Mucosa of gallbladder (tissue), 1 donor: ENCODE data around the gene CPSF4. TPM values are rescaled to one million over a fixed set of nuclear protein-coding genes. Genes with fewer than 3 reads are reported as not detected.
"Not testable (repeated sequence)": the region's sequence is repeated elsewhere in the genome, so short reads cannot be mapped to it uniquely, and the experiment has no call there.

Experiments used
- DNase-seq: peaks from one replicate; pipeline ENCODE4 v3.0.0-alpha.2; 2020; ENCODE audit warnings: low spot score
- total RNA-seq: library from RNA; stranded (reverse); gene quantifications from one replicate; pipeline ENCODE4 v1.2.1, GENCODE V29; 2021
- donor health status: DM: no; HTN: no; CAD: no.

Gene CPSF4
- total RNA-seq, 1 donor from 2014 or later, result 29.0 TPM

DNA sequence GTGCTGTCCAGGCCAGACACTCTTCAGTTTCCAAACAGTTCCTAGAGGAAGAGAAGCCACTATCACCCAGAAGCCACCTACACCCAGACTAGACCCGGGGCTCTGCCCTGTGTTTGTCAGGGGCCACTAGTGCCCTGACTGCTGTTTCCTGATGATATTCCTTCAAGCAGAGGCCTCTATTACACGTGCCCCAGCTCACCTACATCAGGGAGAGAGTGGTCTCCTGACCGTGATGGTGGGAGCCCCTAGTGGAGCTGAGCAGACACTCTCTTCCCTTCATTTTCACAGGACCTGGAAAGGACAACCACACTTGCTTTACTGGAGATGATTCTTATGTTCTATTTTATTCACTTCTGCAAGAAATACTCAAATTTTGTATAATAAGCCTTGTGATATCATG is 52.1 kb downstream of the CPSF4 start:
- DNase-seq, result no peak

DNA sequence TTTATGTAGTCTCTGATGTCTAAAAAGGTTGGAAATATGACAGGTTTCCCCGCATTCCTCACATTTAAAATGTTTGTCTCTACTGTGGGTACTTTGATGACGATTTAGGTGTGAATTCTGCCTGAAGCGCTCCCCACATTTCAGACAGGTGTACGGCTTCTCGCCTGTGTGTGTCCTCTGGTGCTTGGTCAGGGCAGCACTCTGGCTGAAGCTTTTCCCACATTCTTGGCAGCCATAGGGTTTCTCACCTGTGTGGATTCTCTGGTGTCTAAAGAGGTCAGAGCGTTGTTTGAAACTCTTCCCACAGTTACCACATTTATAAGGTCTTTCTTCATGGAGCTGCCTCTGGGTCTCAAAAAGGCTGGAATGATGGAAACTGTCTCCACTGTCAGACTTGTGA is 55.1 kb downstream of the CPSF4 start:
- DNase-seq, result no peak

DNA sequence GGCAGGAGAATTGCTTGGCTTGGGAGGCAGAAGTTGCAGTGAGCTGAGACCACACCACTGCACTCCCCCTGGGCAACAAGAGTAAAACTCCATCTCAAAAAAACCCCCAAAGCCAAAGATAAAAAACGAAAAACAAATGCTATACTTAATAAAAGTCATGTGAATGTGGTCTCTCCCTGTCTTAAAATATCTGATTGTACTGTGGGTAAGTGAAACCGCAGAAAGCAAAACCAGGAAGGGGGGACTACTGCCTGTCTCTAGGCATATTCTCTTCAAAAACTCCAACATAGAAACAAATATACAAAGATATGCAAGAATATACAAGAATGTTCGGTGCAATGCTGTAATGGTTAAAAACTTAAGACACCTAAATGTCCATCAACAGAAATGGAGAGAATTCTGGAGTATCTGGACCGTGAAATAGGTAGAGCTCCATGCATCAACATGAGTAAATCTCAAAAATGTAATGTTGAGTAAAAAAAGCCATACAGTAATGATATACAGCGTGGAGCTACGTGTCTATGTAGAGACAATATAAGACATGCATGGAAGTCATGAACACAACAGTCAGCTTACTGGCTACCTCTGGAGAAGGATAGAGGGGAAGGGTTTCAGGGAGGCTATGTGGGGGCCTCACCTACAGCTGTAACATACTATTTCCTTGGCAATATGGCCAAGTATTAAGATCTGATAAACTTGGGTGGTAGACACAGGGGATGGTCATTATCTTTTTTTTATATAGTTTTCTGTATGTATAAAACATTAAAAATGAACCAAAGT is 59.2 kb downstream of the CPSF4 start:
- no peak for DNase-seq

DNA sequence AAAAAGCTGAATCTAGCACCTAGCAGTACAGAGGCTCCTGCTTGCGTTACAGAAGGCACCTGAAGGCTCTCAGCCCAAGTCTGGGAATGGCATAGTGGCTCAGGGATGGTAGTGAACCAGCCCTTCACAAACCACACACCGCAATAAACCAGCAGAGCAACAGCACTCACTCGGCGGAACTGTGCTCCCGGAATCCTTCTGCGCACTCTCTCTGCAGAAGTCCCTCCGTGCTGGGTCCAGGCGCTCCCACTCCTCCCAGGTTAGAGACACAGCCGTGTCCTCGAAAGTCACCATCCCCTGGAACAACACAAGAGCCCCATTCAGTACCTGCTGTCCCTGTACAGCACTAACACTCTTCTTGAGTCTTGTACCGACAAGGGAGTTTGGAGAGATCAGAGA is 59.8 kb downstream of the CPSF4 start:
- DNase-seq, result no peak

DNA sequence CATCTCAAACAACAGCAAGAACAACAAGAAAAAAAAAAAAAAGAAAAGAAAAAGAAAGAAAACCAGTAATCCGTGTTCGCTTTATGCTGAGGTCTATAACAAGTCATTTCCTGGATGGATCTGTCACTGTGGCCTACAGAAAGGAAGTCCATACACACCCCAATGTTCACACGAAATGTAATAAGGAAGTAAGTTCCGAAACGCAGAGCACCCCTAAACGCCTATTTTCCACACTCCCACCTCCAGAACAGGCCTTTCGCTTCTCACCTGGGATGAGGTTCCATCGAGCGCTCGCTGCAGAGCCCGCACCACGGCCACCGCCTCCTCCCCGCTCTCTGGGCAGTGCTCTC is 60.6 kb downstream of the CPSF4 start:
- DNase-seq, result no peak

DNA sequence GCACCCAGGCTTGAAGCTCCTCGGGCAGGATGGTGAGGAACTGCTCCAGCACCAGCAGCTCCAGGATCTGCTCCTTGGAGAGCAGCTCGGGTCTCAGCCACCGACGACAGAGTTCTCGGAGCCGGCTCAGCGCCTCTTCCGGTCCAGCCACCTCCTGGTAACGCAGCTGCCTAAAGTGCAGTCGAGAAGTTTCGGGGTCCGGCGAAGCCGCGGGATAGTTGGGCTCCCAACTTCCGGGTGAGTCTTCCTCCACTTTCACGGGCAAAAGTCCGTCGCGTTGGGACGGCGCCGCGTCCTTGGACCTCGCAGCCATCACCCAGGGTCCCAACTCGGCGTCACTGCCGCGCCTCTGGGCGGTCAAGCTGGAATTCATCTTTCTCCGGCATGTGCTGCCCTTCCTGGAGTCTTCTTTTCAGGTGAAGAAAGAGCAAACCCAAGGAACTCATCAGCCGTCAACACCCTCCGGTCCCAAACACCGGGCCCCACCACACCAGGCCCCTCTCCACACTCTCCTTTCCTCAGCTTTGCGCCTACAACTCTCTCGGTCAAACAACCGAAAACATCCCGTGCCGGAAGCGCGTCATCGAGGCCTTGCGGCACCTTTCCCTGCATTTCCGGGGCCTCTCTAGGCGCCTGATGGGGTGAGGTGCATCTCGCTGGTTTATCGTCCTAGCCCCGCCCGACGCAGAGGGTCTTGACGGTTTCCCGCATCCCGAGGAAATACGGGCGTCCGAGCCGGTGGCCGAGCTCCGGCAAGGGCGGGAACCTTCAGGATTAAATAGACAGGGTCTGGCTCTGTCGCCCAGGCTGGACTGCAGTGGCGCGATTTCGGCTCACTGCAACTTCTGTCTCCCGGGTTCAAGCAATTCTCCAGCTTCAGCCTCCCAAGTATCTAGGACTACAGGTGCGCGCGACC is 61.2 kb downstream of the CPSF4 start, which contains the start of gene ZNF394:
Gene ZNF394 (minus strand): TSS at position 561 of the 916 bp plus-strand sequence. CDS start 188 bp downstream, at position 373.
- peak; percentile 92 for DNase-seq

DNA sequence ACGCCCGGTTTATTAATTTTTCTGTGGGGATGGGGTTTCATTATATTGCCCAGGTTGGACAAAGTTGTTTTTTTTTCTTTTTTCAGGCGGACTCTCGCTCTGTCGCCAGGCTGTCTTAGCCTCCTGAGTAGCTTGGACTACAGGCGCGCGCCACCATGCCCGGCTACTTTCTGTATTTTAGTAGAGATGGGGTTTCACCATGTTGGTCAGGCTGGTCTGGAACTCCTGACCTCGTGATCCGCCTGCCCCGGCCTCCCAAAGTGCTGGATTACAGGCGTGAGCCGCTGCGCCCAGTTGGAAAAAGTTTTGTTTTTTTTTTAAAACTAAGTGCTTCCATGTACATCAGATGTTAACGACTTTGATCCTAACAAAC is 61.9 kb downstream of the CPSF4 start:
- no peak for DNase-seq

DNA sequence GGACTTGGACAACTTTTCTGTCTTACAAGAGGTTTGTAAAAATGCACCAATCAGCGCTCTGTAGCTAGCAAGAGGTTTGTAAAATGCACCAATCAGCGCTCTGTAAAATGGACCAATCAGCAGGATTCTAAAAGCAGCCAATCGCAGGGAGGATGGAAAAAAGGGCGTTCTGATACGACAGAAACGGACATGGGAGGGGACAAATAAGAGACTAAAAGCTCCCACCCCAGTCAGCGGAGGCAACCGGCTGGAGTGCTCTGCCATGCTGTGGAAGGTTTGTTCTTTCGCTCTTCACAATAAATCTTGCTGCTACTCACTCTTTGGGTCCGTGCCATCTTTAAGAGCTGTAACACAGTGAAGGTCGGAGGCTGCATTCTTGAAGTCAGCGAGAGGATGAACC is 62.5 kb downstream of the CPSF4 start:
- not testable (repeated sequence) for DNase-seq

DNA sequence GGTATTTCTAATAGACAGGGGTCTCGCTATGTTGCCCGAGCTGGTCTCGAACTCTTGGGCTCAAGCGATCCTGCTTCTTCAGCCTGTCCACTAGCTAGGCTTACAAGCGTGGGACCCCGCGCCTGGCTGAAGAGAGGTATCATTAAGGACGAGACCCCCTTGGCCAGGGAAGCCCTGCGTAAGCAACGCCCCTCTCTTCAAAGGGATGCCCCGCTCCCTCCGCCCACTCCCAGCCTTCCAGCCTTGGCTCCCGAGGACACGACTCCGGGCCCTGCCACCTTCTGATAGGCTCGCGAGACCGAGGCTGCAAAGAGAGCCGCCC is 65.5 kb downstream of the CPSF4 start:
- DNase-seq, result no peak

DNA sequence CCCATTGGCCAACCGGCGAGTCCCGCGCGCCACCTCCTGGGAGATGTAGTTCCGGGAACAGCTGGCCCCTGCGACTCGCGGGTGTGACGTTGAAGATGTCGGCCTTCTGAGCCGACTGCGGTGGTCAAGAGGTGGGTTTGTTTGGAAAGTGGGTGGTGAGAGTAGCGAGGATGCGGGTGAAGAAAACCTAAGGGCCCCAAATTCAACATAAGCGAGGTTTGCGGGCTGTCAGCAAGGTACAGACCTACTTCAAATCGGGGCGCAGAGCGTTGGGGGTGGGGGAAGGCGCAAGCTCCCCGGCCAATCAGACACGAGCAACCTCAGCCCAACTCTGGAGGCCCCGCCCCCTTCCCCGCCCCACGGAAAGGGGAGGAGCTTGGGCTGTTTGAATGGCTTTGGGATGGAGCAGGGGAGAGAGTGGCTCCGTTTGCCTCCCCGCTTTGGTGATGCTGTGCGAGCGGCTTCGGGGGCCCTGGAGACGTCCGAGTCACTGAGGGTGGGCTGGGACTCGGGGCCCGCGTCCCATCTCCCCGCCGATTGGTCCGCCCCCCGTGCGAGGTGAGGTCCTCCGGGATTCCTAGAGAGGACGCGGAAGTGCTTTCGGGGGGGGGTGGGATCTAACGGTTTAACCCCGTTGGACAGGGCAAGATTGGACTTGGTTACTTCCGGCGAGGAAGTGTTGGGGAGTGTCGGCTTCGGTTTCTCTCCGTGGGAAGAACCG is 66.0 kb downstream of the CPSF4 start, which contains the start of gene ZKSCAN5:
Gene ZKSCAN5 (plus strand): TSS at position 60 of the 721 bp plus-strand sequence. CDS start 1,383 bp downstream, outside the sequence.
- peak; percentile 98 for DNase-seq

DNA sequence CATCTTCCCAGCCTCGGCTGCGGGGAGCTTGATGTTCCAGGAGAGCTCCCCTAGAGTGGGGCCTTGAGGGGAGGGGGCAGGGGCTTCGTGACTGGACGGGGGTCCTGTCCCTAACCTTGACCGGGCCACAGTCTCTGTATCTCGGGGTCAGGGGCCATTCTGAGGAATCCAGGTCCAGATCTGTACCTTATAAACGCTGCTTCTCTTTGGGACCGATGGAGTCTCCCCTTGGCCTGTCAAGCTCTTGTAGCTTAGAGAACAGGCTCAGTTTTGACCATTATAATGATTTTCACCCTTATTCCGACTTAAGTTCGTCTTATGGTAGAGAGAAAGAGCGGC is 66.5 kb downstream of the CPSF4 start:
- no peak for DNase-seq

Other genes starting within 250 kb of the CPSF4 start
- 0.58 TPM for gene KPNA7, start 230.8 kb upstream of the CPSF4 start, total RNA-seq
- 0.32 TPM for gene MYH16, start 166.1 kb upstream of the CPSF4 start, total RNA-seq
- 140 TPM for gene ARPC1A, start 113.0 kb upstream of the CPSF4 start, total RNA-seq
- 123 TPM for gene ARPC1B, start 64.2 kb upstream of the CPSF4 start, total RNA-seq
- 83.7 TPM for gene PDAP1, start 30.3 kb upstream of the CPSF4 start, total RNA-seq
- gene BUD31, start 30.0 kb upstream of the CPSF4 start, total RNA-seq, result 77.8 TPM
- 4.9 TPM for gene PTCD1, start 145 bp upstream of the CPSF4 start, total RNA-seq
- gene ATP5MF, start 27.2 kb downstream of the CPSF4 start, total RNA-seq, result 248 TPM
- 13.0 TPM for gene ZNF789, start 33.9 kb downstream of the CPSF4 start, total RNA-seq
- gene ZNF394, start 61.3 kb downstream of the CPSF4 start, total RNA-seq, result 27.3 TPM
- gene ZKSCAN5, start 65.7 kb downstream of the CPSF4 start, total RNA-seq, result 8.0 TPM
- 7.3 TPM for gene FAM200A, start 113.2 kb downstream of the CPSF4 start, total RNA-seq
- gene ZNF655, start 119.7 kb downstream of the CPSF4 start, total RNA-seq, result 52.5 TPM
- gene TMEM225B, start 159.3 kb downstream of the CPSF4 start, total RNA-seq, result 0.35 TPM
- 16.8 TPM for gene ZSCAN25, start 178.0 kb downstream of the CPSF4 start, total RNA-seq
- 223 TPM for gene CYP3A5, start 241.1 kb downstream of the CPSF4 start, total RNA-seq